Muscle of arm (tissue), 12 donors: ENCODE results near the gene GALNT4. TPM values are rescaled to one million over a fixed set of nuclear protein-coding genes. Genes with fewer than 3 reads are reported as not detected.

Experiments
- DNase-seq: peaks from one replicate; pipeline ENCODE4 v3.0.0-alpha.2; 2013
- polyA plus RNA-seq, 12 donors: library from polyadenylated mRNA; unstranded; fragments of 120-200 nt; gene quantifications; one replicate each; pipeline ENCODE4 v1.2.1, GENCODE V29; 2013; ENCODE audit not compliant: insufficient read length in 12 of 12

Gene GALNT4
- polyA plus RNA-seq, 12 donors: 2.0 to 10.0 (median 3.5) TPM; not detected in 1

DNA sequence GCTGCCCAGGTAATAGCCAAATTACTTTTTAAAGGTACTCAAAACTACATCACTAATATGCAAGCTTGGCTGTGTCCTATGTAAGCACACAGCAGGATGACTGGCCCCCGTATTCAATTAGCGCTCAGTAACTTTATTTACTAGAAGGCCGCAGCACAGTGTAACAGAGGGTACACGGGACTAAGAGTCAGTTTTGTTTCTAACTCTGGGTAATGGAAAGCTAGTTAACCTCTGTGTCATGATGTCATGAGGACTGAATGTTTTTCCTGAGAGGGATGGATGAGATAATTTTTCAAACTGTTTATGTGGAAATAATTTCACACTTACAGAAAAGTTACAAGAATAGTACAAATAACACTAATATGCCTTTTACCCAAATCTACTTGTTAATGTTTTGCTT, 27.1 kb downstream of the GALNT4 start:
- no peak for DNase-seq

- DNase-seq: no peak
Observed at GRCh38 chr12:89497005-89497404, 27.6 kb downstream of the GALNT4 start.

- no peak for DNase-seq
Observed at GRCh38 chr12:89494411-89495231, 30.0 kb downstream of the GALNT4 start.

- no peak for DNase-seq
Observed at GRCh38 chr12:89493670-89494302, 30.8 kb downstream of the GALNT4 start.

- no peak for DNase-seq
Observed at GRCh38 chr12:89492883-89493282, 31.7 kb downstream of the GALNT4 start.

- DNase-seq: no peak
Observed at GRCh38 chr12:89490922-89491321, 33.7 kb downstream of the GALNT4 start.

DNA sequence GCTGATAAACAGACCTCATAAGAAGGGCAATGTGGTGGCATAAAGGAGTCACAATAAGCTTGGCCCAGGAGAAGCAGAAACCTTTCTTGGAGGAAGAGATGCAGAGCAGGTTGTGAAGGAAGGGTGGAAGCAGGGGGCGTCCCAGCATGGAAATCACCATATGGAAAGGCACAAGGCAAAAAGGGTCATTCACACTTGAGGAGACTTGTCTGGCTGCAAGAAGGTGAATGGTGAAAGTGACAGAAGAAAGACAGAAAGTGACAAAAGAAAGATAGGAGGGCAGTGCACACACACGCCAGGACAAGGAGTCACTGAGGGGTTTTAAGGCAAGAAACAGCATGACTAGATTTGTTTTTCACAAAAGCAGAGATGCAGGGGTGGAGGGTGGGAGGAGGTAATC, 38.3 kb downstream of the GALNT4 start:
- no peak for DNase-seq

- no peak for DNase-seq
Observed at GRCh38 chr12:89484470-89484869, 40.1 kb downstream of the GALNT4 start.

- no peak for DNase-seq
Observed at GRCh38 chr12:89481213-89481914, 43.2 kb downstream of the GALNT4 start.

DNA sequence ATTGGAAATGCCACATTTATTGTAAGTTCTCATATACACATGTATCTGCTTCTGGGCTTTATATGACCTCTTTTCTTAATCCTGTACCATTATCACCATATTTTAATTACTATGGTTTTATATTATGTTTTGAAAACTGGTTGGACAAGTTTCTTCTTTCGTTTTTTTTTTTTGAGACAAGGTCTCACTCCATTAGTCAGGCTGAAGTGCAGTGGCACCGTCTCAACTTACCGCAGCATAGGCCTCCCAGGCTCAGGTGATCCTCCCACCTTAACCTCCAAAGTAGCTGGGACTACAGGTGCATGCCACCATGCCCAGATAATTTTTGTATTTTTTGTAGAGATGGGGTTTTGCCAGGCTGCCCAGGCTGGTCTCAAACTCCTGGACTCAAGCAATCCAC, 44.6 kb downstream of the GALNT4 start:
- no peak for DNase-seq

- DNase-seq: no peak
Observed at GRCh38 chr12:89477633-89478279, 46.8 kb downstream of the GALNT4 start.

GRCh38 chr12:89476904-89477595, 47.5 kb downstream of the GALNT4 start:
- no peak for DNase-seq

GRCh38 chr12:89476232-89476631, 48.4 kb downstream of the GALNT4 start:
- DNase-seq: no peak

GRCh38 chr12:89475203-89475990, 49.2 kb downstream of the GALNT4 start:
- DNase-seq: no peak

GRCh38 chr12:89474615-89475014, 50.0 kb downstream of the GALNT4 start:
- no peak for DNase-seq

Other genes starting within 250 kb of the GALNT4 start
- 10 to 100 TPM in 11 of 12 donors, not detected in 1; 31.2 to 73.8 (median 56.0) TPM for gene DUSP6, start 172.3 kb downstream of the GALNT4 start, polyA plus RNA-seq
- gene POC1B, start 1.3 kb upstream of the GALNT4 start, polyA plus RNA-seq: 10 to 100 TPM in 9 of 12 donors, 1 to 10 TPM in 2, not detected in 1; 7.8 to 17.2 (median 11.6) TPM
- 100 to 1,000 TPM in 6 of 12 donors, 10 to 100 TPM in 6; 58.9 to 120 (median 100) TPM for gene ATP2B1, start 184.0 kb upstream of the GALNT4 start, polyA plus RNA-seq